Stimulated activated CD8-positive, alpha-beta memory T cell treated with anti-CD3 and anti-CD28 coated beads, Interleukin-12 subunit alpha, Interleukin-12 subunit beta, amount 100 ng/mL, for 24 hours (primary cell): ENCODE results near the gene DDX24.

Experiments used
- DNase-seq: peaks from one replicate; pipeline ENCODE4 v3.0.0-alpha.2; 2020; ENCODE audit errors: extremely low read depth

DDX24 gene

GRCh38 chr14:94010625-94011024 lies 70.4 kb downstream of the DDX24 start:
- DNase-seq: no peak

DNA sequence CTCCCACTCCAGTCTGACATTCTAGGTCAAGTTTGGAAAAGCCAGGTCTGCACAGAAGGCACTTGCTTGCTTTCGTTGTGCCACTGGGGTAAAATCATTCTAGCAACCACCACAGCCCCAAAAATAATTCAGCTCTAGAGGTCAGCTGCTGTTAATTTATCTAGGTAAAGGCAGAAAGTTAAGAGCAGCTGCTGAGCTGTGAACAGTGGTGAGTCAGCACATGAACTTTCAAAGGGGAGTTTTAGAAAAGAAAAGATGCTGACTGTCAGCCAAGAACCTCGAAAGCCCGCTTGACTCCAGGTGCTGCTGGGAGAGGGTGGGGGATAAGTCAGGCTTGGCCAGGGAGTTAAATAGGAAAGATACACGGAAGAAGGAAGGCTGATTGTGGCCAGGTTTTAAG lies 71.2 kb downstream of the DDX24 start:
- DNase-seq: no peak

DNA sequence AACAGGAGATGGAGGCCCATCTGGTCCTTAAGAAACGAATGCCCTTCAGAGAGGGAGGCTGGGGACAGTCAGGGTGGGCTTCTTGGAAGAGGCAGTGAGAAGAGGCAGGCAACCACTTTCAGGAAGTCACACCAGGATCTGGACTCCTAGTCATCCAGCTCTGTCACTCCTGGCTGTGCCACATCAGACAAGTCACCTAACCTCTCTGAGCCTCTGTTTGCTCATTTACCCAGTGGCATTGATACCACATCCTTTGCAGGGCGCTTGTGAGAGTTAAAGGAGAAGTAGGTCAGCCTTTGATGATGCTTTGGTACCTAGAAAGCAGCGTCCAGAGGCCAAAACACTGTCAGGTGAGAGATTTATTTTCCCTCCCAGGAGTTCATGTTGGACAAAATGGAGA lies 72.8 kb downstream of the DDX24 start:
- DNase-seq: no peak

DNA sequence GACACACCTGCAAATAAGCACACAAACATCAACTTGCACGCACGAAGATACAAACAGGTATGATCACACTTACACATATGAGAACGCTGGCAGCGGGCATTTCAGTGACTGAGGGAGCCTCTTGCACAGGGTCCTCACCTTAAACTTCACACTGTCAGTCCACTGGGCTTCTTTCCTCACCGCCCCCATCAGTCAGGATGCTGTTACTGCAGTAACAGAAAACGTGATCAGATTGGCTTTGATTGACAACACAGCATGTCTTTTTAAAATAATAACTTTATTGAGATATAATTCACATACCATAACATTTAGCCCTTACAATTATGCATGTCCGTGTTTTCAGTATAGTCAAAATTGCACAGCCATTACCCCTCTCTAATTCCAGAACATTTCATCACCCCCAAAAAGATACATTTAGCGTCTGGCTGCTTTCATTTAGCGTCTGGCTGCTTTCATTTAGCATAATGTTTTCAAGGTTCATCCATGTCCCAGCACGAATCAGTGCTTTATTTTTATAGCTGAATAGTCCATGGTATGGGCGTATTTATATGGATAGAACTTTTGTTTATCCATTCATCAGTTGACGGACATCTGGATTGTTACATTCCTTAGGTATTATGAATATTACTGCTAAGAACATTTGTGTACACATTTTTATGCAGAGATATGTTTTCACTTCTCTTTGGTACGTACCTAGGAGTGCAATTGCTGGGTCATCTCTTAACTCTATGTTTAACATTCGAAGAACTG lies 75.5 kb downstream of the DDX24 start:
- DNase-seq: no peak

- DNase-seq: no peak
These were observed 77.0 kb downstream of the DDX24 start for GRCh38 chr14:94004015-94004414.

- DNase-seq: no peak
These were observed 77.6 kb downstream of the DDX24 start for GRCh38 chr14:94003397-94003796.

- no peak for DNase-seq
These were observed 79.3 kb downstream of the DDX24 start for GRCh38 chr14:94001501-94002396.

DNA sequence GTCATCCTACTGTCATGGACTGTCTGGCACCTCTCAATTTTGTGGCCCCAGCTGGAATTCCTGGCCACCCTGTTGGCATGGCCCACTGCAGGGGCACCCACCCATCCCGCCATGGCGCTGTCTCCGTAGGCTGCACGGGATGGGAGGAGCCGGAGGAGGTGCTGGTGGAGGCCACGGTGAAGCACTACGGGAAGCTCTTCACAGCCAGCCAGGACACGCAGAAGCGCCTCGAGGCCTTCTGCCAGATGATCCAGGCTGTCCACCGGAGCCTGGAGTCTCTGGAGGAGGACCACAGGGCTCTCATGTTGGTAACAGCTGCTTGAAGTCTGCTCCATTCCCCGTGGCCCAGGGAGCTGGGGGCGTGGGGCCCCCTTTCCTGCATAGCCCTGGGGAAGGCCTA lies 80.0 kb downstream of the DDX24 start:
- no peak for DNase-seq

DNA sequence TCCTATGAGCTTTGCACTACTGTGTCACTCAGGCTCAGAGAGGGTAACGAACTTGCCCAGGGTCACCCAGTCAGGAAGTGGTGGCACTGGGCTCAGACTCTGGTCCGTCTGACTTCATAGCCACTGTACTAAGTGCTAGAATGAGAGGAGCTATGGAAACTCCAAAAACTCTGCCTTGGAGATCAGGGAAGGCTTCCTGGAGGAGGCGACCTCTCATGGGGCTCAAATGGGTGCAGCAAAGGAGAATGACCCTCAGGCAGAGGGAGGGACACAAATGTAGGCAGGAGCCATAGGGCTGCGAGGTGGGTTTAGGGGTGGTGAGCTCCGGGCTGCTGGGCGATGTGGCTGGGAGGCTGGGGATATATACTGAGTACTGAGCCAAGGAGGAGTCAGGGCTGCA lies 80.7 kb downstream of the DDX24 start:
- DNase-seq: no peak

DNA sequence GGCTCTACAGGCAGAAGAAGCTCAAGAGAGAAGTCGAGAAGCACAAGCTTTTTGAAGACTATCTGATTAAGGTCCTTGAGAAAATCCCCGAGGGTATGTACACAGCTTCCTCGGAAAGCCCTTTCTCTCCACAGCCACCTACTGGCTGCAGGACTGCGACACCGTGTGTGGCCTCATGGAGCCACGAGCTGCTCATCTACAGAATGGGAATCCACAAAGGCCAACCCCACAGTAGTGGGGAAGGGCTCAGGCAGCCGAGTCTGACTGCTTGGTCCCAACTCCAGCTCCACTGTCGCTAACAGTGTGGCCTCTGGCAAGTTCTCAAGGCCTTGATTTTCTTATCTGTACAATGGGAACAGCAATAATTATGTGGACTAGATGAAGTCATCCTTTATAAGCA lies 81.4 kb downstream of the DDX24 start:
- no peak for DNase-seq

DNA sequence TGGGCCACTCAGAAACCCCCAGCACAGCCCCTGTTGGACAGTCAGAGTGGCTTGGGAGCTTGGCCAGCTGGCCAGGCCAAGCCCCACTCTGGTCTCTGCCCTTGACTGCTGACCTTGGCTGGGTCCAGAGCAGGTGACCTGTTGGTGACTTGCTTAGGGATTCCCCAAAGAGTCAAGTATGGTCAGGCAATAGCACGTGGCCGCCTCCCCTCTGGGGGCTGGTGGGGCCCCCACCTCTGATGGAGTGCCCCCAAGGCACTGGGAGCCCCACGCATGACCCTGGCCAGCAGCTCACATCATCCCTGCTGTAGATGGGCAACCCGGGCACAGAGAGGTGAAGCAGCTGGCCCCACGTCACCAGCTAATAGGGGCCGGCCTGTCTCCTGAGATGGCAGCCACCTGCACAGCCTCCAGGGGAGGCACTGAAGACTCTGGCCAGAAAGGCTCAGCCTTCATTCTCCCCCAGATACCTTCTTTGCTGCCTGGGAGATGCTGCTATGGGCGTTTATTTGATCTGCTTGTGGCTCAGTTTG lies 82.1 kb downstream of the DDX24 start:
- no peak for DNase-seq
